Osteocyte (in vitro differentiated cells): ENCODE measurements around the gene OR2AG2. TPM values are rescaled to one million over a fixed set of nuclear protein-coding genes. Genes with fewer than 3 reads are reported as not detected.
"Not testable (repeated sequence)": the region's sequence is repeated elsewhere in the genome, so short reads cannot be mapped to it uniquely, and the experiment has no call there.

Experiments
- DNase-seq: peaks from one replicate; pipeline ENCODE4 v3.0.0; 2021; ENCODE audit warnings: mixed read lengths; ENCODE audit not compliant: unreplicated experiment; ENCODE audit errors: extremely low spot score
- H3K27ac Mint-ChIP-seq: one replicate; pipeline ENCODE4 v1.8.0; 2021; ENCODE audit warnings: mild to moderate bottlenecking, mixed read lengths; ENCODE audit not compliant: unreplicated experiment
- H3K27me3 Mint-ChIP-seq: one replicate; pipeline ENCODE4 v1.8.0; 2021; ENCODE audit warnings: mixed read lengths; ENCODE audit not compliant: unreplicated experiment
- H3K36me3 Mint-ChIP-seq: one replicate; pipeline ENCODE4 v1.8.0; 2021; ENCODE audit warnings: mixed read lengths; ENCODE audit not compliant: unreplicated experiment
- H3K4me1 Mint-ChIP-seq: one replicate; pipeline ENCODE4 v1.8.0; 2021; ENCODE audit warnings: mixed read lengths; ENCODE audit not compliant: unreplicated experiment
- H3K4me3 Mint-ChIP-seq: one replicate; pipeline ENCODE4 v1.8.0; 2021; ENCODE audit warnings: mild to moderate bottlenecking, moderate library complexity, mixed read lengths; ENCODE audit not compliant: unreplicated experiment
- H3K9me3 Mint-ChIP-seq: one replicate; pipeline ENCODE4 v1.8.0; 2021; ENCODE audit warnings: mixed read lengths; ENCODE audit not compliant: unreplicated experiment
- CTCF ChIP-seq: fragments of 200-600 bp; sonication (generic); IDR thresholded peaks from 2 replicates; pipeline ENCODE4 v1.5.0; 2021; ENCODE audit warnings: antibody characterized with exemption, mild to moderate bottlenecking, moderate library complexity
- total RNA-seq: library from RNA; stranded (reverse); gene quantifications from 2 replicates; pipeline ENCODE4 v1.2.1, GENCODE V29; 2021

Gene OR2AG2
- total RNA-seq, 1 donor from 2014 or later = not detected

GRCh38 chr11:6812390-6813005 lies 40.7 kb upstream of the OR2AG2 start:
- Mint-ChIP-seq H3K27ac (no peak overlapping the region), H3K4me3 (no peak overlapping the region), H3K4me1 (no peaks in the 10 kb centered on the region), H3K27me3 (peaks cover 17% of the 10 kb centered on the region), H3K36me3 (no peaks in the 10 kb centered on the region), H3K9me3 (no peaks in the 10 kb centered on the region)
- TF ChIP-seq CTCF = peak; percentile 81
- DNase-seq = no peak

- not testable (repeated sequence) for H3K9me3 Mint-ChIP-seq, DNase-seq, H3K27me3 Mint-ChIP-seq, H3K4me1 Mint-ChIP-seq, H3K4me3 Mint-ChIP-seq, H3K27ac Mint-ChIP-seq, H3K36me3 Mint-ChIP-seq
Observed at GRCh38 chr11:6801075-6801474, 29.3 kb upstream of the OR2AG2 start.

GRCh38 chr11:6799402-6799801 lies 27.6 kb upstream of the OR2AG2 start, which contains the start of gene OR6A2:
Gene OR6A2, minus strand, starts transcription at chr11:6799689. Its CDS starts 3,981 bp downstream, at chr11:6795708.
- no peak for TF ChIP-seq CTCF
- no peak for DNase-seq
- Mint-ChIP-seq H3K27me3 (peaks cover 8% of the 10 kb centered on the region), H3K36me3 (no peaks in the 10 kb centered on the region), H3K27ac (no peak within 1 kb of the TSS), H3K9me3 (no peaks in the 10 kb centered on the region), H3K4me1 (no peaks in the 10 kb centered on the region), H3K4me3 (no peak within 1 kb of the TSS)

- no peak overlapping the region for H3K4me3 Mint-ChIP-seq
- DNase-seq = no peak
- H3K9me3 Mint-ChIP-seq = no peaks in the 10 kb centered on the region
- H3K36me3 Mint-ChIP-seq = no peaks in the 10 kb centered on the region
- no peak for TF ChIP-seq CTCF
- H3K27me3 Mint-ChIP-seq = peaks cover 4% of the 10 kb centered on the region
- no peak overlapping the region for H3K27ac Mint-ChIP-seq
- H3K4me1 Mint-ChIP-seq = no peaks in the 10 kb centered on the region
Observed at GRCh38 chr11:6794639-6795038, 22.9 kb upstream of the OR2AG2 start.

- Mint-ChIP-seq H3K36me3 (no peaks in the 10 kb centered on the region), H3K27me3 (peaks cover 6% of the 10 kb centered on the region), H3K4me1 (no peaks in the 10 kb centered on the region), H3K9me3 (no peaks in the 10 kb centered on the region), H3K27ac (no peak overlapping the region), H3K4me3 (no peak overlapping the region)
- DNase-seq = no peak
- no peak for TF ChIP-seq CTCF
Observed at GRCh38 chr11:6790546-6790945, 18.8 kb upstream of the OR2AG2 start.
